ENCODE measurements around the gene CSF3. TPM values are rescaled to one million over a fixed set of nuclear protein-coding genes. Genes with fewer than 3 reads are reported as not detected.

CSF3 gene
- total and polyA plus RNA-seq, 2 of the 4 experiments (the other 2 are of a cell fraction), result not detected

DNA sequence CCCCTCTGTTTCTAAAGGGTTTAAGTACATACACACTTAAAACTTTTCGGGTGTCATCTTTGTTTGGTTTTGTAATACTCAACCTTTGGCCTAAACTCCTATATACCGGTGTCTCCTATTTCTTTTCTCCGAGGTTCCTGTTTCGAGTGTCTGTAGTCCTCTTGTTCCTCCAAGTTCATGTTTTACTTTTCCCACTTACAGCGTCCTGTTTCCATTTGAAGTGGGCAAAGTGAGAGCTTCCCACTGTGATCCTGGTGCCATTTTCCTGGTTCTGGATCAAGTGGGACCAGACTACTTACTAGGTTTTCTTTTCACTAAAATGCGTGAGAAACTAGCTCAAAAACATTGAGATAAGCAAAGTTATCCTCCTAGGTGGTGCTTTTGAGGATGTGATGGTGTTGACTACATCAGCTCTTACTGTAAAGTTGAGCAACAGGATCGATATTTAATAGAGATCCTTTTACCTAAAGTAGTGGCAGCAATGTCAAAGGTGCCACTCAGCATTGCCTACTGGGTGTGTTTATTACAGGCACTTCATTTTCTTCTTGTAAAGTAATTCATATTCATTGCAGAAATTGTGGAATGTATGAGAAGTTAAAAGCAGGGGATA is 33.4 kb upstream of the CSF3 start:
- H2AK5ac ChIP-seq (ENCODE audit: low read depth, low read length), result no peak overlapping the region
- H4K20me1 ChIP-seq (ENCODE audit: insufficient read depth, low read length), result peaks cover 15% of the 10 kb centered on the region
- peaks cover 8% of the 10 kb centered on the region; the same call in 1 of the 2 replicates for H3K9me1 ChIP-seq (ENCODE audit: insufficient read depth, low read length)
- no peak overlapping the region; a peak in 1 of 4 replicates for H4K8ac ChIP-seq (ENCODE audit: low read depth in 2 of 2, low read length in 2 of 2)
- H2AK9ac ChIP-seq (replicated peaks; ENCODE audit: low read depth, low read length, poor library complexity), result no peak overlapping the region
- intact Hi-C loops (cut with micrococcal nuclease) (loop anchor here (10.0 kb wide), 1 partner anchor 357 kb away; the partner anchor contains the start of gene PPP1R1B), dilution Hi-C loops (cut with HindIII; ENCODE audit: low sequenced_read_pairs, unreplicated experiment) (no loop called here), in situ Hi-C loops (cut with MboI; ENCODE audit: low sequenced_read_pairs) (no loop called here)
- ChIA-PET POLR2A (ENCODE audit: unreplicated experiment) (no interaction called here), CTCF (no interaction called here)
- no peak overlapping the region for H3K4ac ChIP-seq (ENCODE audit: low read depth, low read length)
- no peak overlapping the region for H2AFZ ChIP-seq (replicated peaks; ENCODE audit: low read length, poor library complexity)
- H3K56ac ChIP-seq (ENCODE audit: extremely low read depth, insufficient read depth, low read length), result 0 out of 2 replicates have a peak overlapping the region, but pooled peaks have one; percentile 32
- TF ChIP-seq, protein P1, sequence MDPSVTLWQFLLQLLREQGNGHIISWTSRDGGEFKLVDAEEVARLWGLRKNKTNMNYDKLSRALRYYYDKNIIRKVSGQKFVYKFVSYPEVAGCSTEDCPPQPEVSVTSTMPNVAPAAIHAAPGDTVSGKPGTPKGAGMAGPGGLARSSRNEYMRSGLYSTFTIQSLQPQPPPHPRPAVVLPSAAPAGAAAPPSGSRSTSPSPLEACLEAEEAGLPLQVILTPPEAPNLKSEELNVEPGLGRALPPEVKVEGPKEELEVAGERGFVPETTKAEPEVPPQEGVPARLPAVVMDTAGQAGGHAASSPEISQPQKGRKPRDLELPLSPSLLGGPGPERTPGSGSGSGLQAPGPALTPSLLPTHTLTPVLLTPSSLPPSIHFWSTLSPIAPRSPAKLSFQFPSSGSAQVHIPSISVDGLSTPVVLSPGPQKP (IDR thresholded peaks at IDR 0.05; ENCODE audit: borderline replicate concordance, low read depth, low read length), result no peak
- H3K9ac ChIP-seq (ENCODE audit: low read depth, low read length), result peak overlapping the region; percentile 79
- H3K9me3 ChIP-seq (ENCODE audit: control insufficient read depth, insufficient read depth, low read length), result no peaks in the 10 kb centered on the region
- WGBS, 2 experiments (ENCODE audit: extremely low coverage in 2 of 2, insufficient read length in 1 of 2), result no CpG with 5 or more reads among the region's 7 CpGs
- BruUV-seq (replicated peaks), result TSS peak; percentile 53
- H3K23ac ChIP-seq (ENCODE audit: low read depth, low read length), result peak overlapping the region; percentile 65; the same call in 1 of the 2 replicates
- H4K91ac ChIP-seq (ENCODE audit: insufficient read depth, low read depth, low read length), result no peak overlapping the region
- H3K4me1 ChIP-seq (ENCODE audit: control insufficient read depth, insufficient read depth, low read length), result peaks cover 8% of the 10 kb centered on the region; the same call in 1 of the 2 replicates
- no peak overlapping the region for H2BK20ac ChIP-seq (ENCODE audit: low read depth, low read length)
- H2BK5ac ChIP-seq (ENCODE audit: low read depth, low read length, poor library complexity, severe bottlenecking), result no peak overlapping the region
- H3K79me1 ChIP-seq (ENCODE audit: low read depth in 1 of 2, low read length in 2 of 2), result peaks cover 13 to 30% of the 10 kb centered on the region in 2 experiments
- no peak overlapping the region for H3K27ac ChIP-seq (ENCODE audit: insufficient read depth, low read length)
- ATAC-seq (ENCODE audit: low read depth) (no peak), DNase-seq (no peak)
- H3K27me3 ChIP-seq (ENCODE audit: control insufficient read depth, insufficient read depth, low read length), result no peaks in the 10 kb centered on the region
- no peak overlapping the region for H3K18ac ChIP-seq (ENCODE audit: low read depth, low read length)
- no peak overlapping the region for H2BK120ac ChIP-seq (ENCODE audit: low read depth, low read length)
- H3K36me3 ChIP-seq (ENCODE audit: control insufficient read depth, insufficient read depth, low read length), result peaks cover 24% of the 10 kb centered on the region
- H2BK15ac ChIP-seq (ENCODE audit: low read depth, low read length), result no peak overlapping the region
- no peak overlapping the region for H4K5ac ChIP-seq (ENCODE audit: low read depth, low read length)
- H3K4me3 ChIP-seq (ENCODE audit: insufficient read depth, low read depth, low read length), result peak overlapping the region; percentile 80
- H3K14ac ChIP-seq (replicated peaks; ENCODE audit: low read depth, low read length), result peak overlapping the region; percentile 85
- peak overlapping the region; percentile 97 for H3K4me2 ChIP-seq (ENCODE audit: low read depth, low read length)
